HepG2 (cell line): ENCODE data around the gene TUBB3. TPM values are rescaled to one million over a fixed set of nuclear protein-coding genes. Genes with fewer than 3 reads are reported as not detected.

ENCODE experiments used
- CENPBD1 ChIP-seq: sonication (generic); formaldehyde crosslinking; IDR thresholded peaks from 2 replicates; pipeline ENCODE4 v1.8.0; 2022; ENCODE audit warnings: missing genetic modification reagents, low read depth, mild to moderate bottlenecking, borderline replicate concordance
- CREB1 ChIP-seq, 2 experiments: fragments of 450-650 bp in 1 of 2; IDR thresholded peaks; 2 replicates each; pipeline ENCODE4 v1.6.1; 2016 to 2017; ENCODE audit warnings: control low read depth in 1 of 2, mild to moderate bottlenecking in 1 of 2, missing compliant biosample characterization in 1 of 2, missing genetic modification characterization in 1 of 2
- GLI4 ChIP-seq: sonication (generic); formaldehyde crosslinking; IDR thresholded peaks from 2 replicates; pipeline ENCODE4 v1.5.1; 2020; ENCODE audit warnings: missing genetic modification reagents, mild to moderate bottlenecking, moderate library complexity, borderline replicate concordance
- MZF1 ChIP-seq: sonication (generic); formaldehyde crosslinking; IDR thresholded peaks from 2 replicates; pipeline ENCODE4 v1.8.1; 2023; ENCODE audit warnings: mild to moderate bottlenecking, missing genetic modification reagents, borderline replicate concordance
- PBX3 ChIP-seq: sonication (generic); formaldehyde crosslinking; IDR thresholded peaks from 2 replicates; pipeline ENCODE4 v1.8.1; 2023; ENCODE audit warnings: missing genetic modification reagents, inconsistent platforms, borderline replicate concordance
- SNAPC4 ChIP-seq: sonication (generic); formaldehyde crosslinking; IDR thresholded peaks from 2 replicates; pipeline ENCODE4 v1.4.0; 2020; ENCODE audit warnings: mild to moderate bottlenecking, missing genetic modification reagents
- ZNF207 ChIP-seq: fragments of 450-650 bp; IDR thresholded peaks from 2 replicates; pipeline ENCODE4 v1.6.1; 2016; ENCODE audit warnings: antibody characterized with exemption, borderline replicate concordance
- ZNF431 ChIP-seq: sonication (generic); formaldehyde crosslinking; IDR thresholded peaks from 2 replicates; pipeline ENCODE4 v1.9.0; 2022; ENCODE audit warnings: missing genetic modification reagents, low read depth, mild to moderate bottlenecking, borderline replicate concordance
- ZNF44 ChIP-seq: sonication (generic); formaldehyde crosslinking; IDR thresholded peaks from 2 replicates; pipeline ENCODE4 v1.5.1; 2020; ENCODE audit warnings: mild to moderate bottlenecking, missing genetic modification reagents
- ZNF496 ChIP-seq: sonication (generic); formaldehyde crosslinking; IDR thresholded peaks from 2 replicates; pipeline ENCODE4 v1.8.1; 2023; ENCODE audit warnings: mild to moderate bottlenecking, moderate library complexity, missing genetic modification reagents; ENCODE audit not compliant: insufficient replicate concordance
- ZNF558 ChIP-seq: sonication (generic); formaldehyde crosslinking; IDR thresholded peaks from 2 replicates; pipeline ENCODE4 v1.9.0; 2022; ENCODE audit warnings: mild to moderate bottlenecking, missing genetic modification reagents, borderline replicate concordance
- ZNF616 ChIP-seq: sonication (generic); formaldehyde crosslinking; IDR thresholded peaks from 2 replicates; pipeline ENCODE4 v1.5.0; 2020; ENCODE audit warnings: low read depth, mild to moderate bottlenecking, missing genetic modification reagents
- ZZZ3 ChIP-seq: sonication (generic); formaldehyde crosslinking; IDR thresholded peaks from 2 replicates; pipeline ENCODE4 v1.4.0; 2020; ENCODE audit warnings: missing genetic modification reagents, mild to moderate bottlenecking, borderline replicate concordance
- polyA plus RNA-seq, 8 experiments: library from polyadenylated mRNA; depleted of rRNA in 3 of 8; stranded (reverse) in 7 of 8; unstranded in 1 of 8; fragments of >200 nt; fragmentation: Illumina TruSeq in 4 of 8; extraction: Trizol in 4 of 8; gene quantifications; 2 replicates each; pipeline versions ENCODE4 v1.2.1 to v1.2.3, GENCODE V29; 2011 to 2016; ENCODE audit warnings: low read depth in 4 of 8, missing spikeins in 1 of 8, mixed read lengths in 1 of 8; ENCODE audit not compliant: insufficient read depth in 1 of 8
- total RNA-seq, 5 experiments: library from RNA; depleted of rRNA; stranded (reverse); fragments of >200 nt; fragmentation: Illumina TruSeq; extraction: Trizol; gene quantifications; 2 replicates each; pipeline ENCODE4 v1.2.3, GENCODE V29; 2016; ENCODE audit warnings: low read depth in 1 of 5
- TF ChIP-seq, protein P1 (sequence below): sonication (generic); formaldehyde crosslinking; IDR thresholded peaks from 2 replicates; pipeline ENCODE4 v1.5.1; 2020; ENCODE audit warnings: missing genetic modification reagents, mild to moderate bottlenecking, borderline replicate concordance
- TF ChIP-seq, protein P2 (sequence below): sonication (generic); formaldehyde crosslinking; IDR thresholded peaks from 2 replicates; pipeline ENCODE4 v1.5.1; 2020; ENCODE audit warnings: missing genetic modification reagents, mild to moderate bottlenecking, borderline replicate concordance

TUBB3 gene
- total and polyA plus RNA-seq, 2 of the 13 experiments (the other 11 are each of a cell fraction or from before 2014, with no cell fraction given) = 110 to 185 TPM

DNA sequence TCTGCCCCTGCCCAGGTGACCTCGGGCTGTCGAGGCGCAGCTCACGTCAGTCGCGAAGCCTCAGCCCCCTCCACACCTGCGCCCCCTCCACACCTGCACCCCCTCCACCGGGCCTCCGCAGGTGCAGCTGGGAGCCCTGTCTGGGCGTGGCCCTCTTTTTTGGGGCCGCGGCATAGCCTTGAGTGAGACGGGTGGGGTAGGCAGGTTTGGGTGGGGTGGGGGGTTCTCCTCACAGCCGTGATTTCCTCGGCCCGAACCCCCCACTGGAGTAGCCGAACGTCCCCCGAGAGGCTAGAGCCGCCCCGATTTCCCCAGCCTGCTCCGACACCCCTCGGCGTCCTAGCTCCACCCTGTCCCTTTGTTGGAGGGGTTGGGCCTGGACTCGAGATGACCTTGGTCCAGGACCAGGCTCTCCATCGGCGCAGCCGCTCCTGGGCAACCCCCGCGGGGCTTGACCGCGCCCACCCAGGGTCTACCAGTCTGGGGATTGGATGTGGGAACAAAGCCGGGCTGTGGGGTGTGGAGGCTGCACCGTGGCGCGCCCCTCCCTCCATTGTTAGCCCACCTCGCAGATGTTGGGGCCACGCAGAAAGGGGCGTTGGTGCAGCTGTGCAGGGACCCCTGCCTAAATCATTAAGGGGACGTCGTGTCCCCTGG is 626 bp downstream of the TUBB3 start (continued):
- no peak for TF ChIP-seq SNAPC4
- 0 out of 2 replicates have a peak, but pooled peaks have one; percentile 52 for TF ChIP-seq ZNF44 (CRISPR knock-in tag)
- no peak for TF ChIP-seq CENPBD1
- TF ChIP-seq GLI4 (CRISPR knock-in tag) = peak; percentile 78; the same call in 1 of the 2 replicates
- no peak for TF ChIP-seq ZNF496 (CRISPR knock-in tag)
- TF ChIP-seq, protein P1, sequence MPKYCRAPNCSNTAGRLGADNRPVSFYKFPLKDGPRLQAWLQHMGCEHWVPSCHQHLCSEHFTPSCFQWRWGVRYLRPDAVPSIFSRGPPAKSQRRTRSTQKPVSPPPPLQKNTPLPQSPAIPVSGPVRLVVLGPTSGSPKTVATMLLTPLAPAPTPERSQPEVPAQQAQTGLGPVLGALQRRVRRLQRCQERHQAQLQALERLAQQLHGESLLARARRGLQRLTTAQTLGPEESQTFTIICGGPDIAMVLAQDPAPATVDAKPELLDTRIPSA (CRISPR knock-in tag) = no peak
- no peak for TF ChIP-seq ZNF207
- TF ChIP-seq, protein P2, sequence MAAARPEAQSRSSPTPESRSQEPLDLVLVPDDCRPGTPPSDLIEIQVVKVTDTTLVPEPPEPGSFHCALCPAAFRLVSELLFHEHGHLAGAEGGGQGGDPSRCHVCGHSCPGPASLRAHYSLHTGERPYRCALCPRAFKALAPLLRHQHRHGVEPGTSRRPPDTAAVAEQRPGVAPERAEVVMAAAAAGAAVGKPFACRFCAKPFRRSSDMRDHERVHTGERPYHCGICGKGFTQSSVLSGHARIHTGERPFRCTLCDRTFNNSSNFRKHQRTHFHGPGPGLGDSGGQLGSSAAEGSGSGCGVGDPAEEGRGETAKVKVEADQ (CRISPR knock-in tag) = no peak
- TF ChIP-seq MZF1 (CRISPR knock-in tag) = no peak
- no peak for TF ChIP-seq ZZZ3
- TF ChIP-seq ZNF431 (CRISPR knock-in tag) = no peak
- TF ChIP-seq ZNF558 (CRISPR knock-in tag) = 0 out of 2 replicates have a peak, but pooled peaks have one; percentile 2
- no peak for TF ChIP-seq PBX3 (CRISPR knock-in tag)
- no peak for TF ChIP-seq ZNF616 (CRISPR knock-in tag)
- TF ChIP-seq CREB1 (IDR thresholded peaks at IDR 0.05) = no peak
- no peak for TF ChIP-seq CREB1 (CRISPR knock-in tag; IDR thresholded peaks at IDR 0.05)
- TF ChIP-seq, all 625 proteins: peak for 54
